Sigmoid colon (tissue), 7 donors: Measurements from ENCODE around the gene CHPF2. TPM values are rescaled to one million over a fixed set of nuclear protein-coding genes. Genes with fewer than 3 reads are reported as not detected.

Experiments used
- DNase-seq: peaks from one replicate; pipeline ENCODE4 v3.0.0-alpha.2; 2019
- H3K27ac ChIP-seq, 4 donors: fragments of 200-600 bp; sonication (generic); one replicate each; pipeline ENCODE4 v1.5.1; 2016 to 2019; ENCODE audit warnings: mild to moderate bottlenecking in 1 of 4
- H3K27me3 ChIP-seq, 3 donors: fragments of 200-600 bp; sonication (generic); one replicate each; pipeline ENCODE4 v1.5.1; 2019; ENCODE audit warnings: mild to moderate bottlenecking in 1 of 3
- H3K36me3 ChIP-seq, 4 donors: fragments of 200-600 bp; sonication (generic); one replicate each; pipeline ENCODE4 v1.5.1; 2016 to 2019
- H3K4me1 ChIP-seq, 4 donors: fragments of 200-600 bp; sonication (generic); one replicate each; pipeline ENCODE4 v1.5.1; 2017 to 2019
- H3K4me3 ChIP-seq, 4 donors: fragments of 200-600 bp; sonication (generic); one replicate each; pipeline ENCODE4 v1.5.1; 2017 to 2019; ENCODE audit warnings: mild to moderate bottlenecking in 2 of 4, moderate library complexity in 1 of 4
- H3K9me3 ChIP-seq, 4 donors: fragments of 200-600 bp in 3 of 4; sonication (generic) in 3 of 4; one replicate each; pipeline versions ENCODE4 v1.5.1 to v1.6.1; 2013 to 2019
- EP300 ChIP-seq, 4 donors: sonication (generic); formaldehyde crosslinking; IDR thresholded peaks; one replicate each; pipeline ENCODE4 v1.6.1; 2017; ENCODE audit warnings: antibody characterized with exemption in 4 of 4
- POLR2A ChIP-seq, 2 donors: fragments of 450-650 bp; IDR thresholded peaks; one replicate each; pipeline ENCODE4 v1.6.1; 2016; ENCODE audit warnings: antibody characterized with exemption in 2 of 2, mild to moderate bottlenecking in 2 of 2, moderate library complexity in 2 of 2
- POLR2AphosphoS5 ChIP-seq, 4 donors: sonication (generic); formaldehyde crosslinking; IDR thresholded peaks; one replicate each; pipeline ENCODE4 v1.6.1; 2017; ENCODE audit warnings: antibody characterized with exemption in 4 of 4
- WGBS, 2 donors: extraction: QIAGEN DNeasy Blood & Tissue Kit; methylation state at CpG; one replicate each; pipeline ENCODE4 v1.1.7; 2013; 5-methylcytosine and 5-hydroxymethylcytosine counted together
- intact Hi-C: fragments of 100-400 bp; cut with DNase I; formaldehyde crosslinking; loops from one replicate; pipeline ENCODE4 v1.15.1; 2023
- polyA plus RNA-seq, 3 donors: library from polyadenylated mRNA; stranded (reverse); fragments of 200-250 nt; gene quantifications; one replicate each; pipeline ENCODE4 v1.2.3, GENCODE V29; 2013
- total RNA-seq, 4 donors: library from RNA; depleted of rRNA; stranded (reverse); fragments of >200 nt; gene quantifications; one replicate each; pipeline ENCODE4 v1.1.0, GENCODE V29; 2016
- TF ChIP-seq, protein P1 (sequence below), 4 experiments: fragments of 450-650 bp in 3 of 4; fragments of 200-600 bp in 1 of 4; IDR thresholded peaks; one replicate each; pipeline ENCODE4 v1.5.1; 2016 to 2019; ENCODE audit warnings: antibody characterized with exemption in 4 of 4, mild to moderate bottlenecking in 3 of 4, moderate library complexity in 2 of 4
- donor health status: healthy with polysubstance abuse.
- donor health status: Bipolar disorder and iron deficiency.
- donor health status: healthy.

The CHPF2 gene
- total and polyA plus RNA-seq, 7 donors, result 5.4 to 36.3 (median 16.4) TPM

- H3K27me3 ChIP-seq, result no peaks in the 10 kb centered on the region
- DNase-seq, result no peak
- H3K36me3 ChIP-seq, result peaks cover 30 to 55% (median 38%) of the 10 kb centered on the region in 4 donors
Observed at GRCh38 chr7:151212626-151213025, 19.7 kb upstream of the CHPF2 start.

DNA sequence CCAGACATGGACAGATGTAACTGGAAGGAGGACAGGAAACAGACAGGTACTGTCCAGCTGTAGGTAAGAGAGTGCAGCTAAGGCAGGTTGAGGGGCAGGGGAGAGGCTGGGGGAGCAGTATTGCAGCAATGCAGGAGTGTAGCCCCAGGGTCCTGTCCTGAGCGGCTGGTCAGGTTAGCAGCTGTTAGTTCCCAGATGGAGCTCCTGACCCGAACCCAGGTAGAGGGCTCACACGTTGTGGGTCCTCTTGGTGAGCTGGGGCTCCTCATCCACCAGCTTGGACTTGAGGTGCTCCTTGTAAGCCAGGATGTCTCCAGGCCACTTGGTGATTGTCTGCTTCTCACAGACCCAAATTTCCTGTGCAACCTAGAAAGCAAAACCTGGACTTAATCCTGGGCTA, 18.5 kb upstream of the CHPF2 start:
- no peak overlapping the region for H3K4me3 ChIP-seq
- H3K36me3 ChIP-seq, result peaks cover 42 to 67% (median 50%) of the 10 kb centered on the region in 4 donors
- 84 to 92% methylated on average over 3 of the region's 3 CpGs for WGBS, 2 donors
- no peak overlapping the region for H3K27ac ChIP-seq
- intact Hi-C loops, result no loop called here
- no peaks in the 10 kb centered on the region for H3K4me1 ChIP-seq
- no peaks in the 10 kb centered on the region for H3K9me3 ChIP-seq
- H3K27me3 ChIP-seq, result no peaks in the 10 kb centered on the region
- TF ChIP-seq, protein P1, sequence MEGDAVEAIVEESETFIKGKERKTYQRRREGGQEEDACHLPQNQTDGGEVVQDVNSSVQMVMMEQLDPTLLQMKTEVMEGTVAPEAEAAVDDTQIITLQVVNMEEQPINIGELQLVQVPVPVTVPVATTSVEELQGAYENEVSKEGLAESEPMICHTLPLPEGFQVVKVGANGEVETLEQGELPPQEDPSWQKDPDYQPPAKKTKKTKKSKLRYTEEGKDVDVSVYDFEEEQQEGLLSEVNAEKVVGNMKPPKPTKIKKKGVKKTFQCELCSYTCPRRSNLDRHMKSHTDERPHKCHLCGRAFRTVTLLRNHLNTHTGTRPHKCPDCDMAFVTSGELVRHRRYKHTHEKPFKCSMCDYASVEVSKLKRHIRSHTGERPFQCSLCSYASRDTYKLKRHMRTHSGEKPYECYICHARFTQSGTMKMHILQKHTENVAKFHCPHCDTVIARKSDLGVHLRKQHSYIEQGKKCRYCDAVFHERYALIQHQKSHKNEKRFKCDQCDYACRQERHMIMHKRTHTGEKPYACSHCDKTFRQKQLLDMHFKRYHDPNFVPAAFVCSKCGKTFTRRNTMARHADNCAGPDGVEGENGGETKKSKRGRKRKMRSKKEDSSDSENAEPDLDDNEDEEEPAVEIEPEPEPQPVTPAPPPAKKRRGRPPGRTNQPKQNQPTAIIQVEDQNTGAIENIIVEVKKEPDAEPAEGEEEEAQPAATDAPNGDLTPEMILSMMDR (IDR thresholded peaks at IDR 0.05), result no peak
- TF ChIP-seq POLR2AphosphoS5 (IDR thresholded peaks at IDR 0.05) (no peak), EP300 (IDR thresholded peaks at IDR 0.05) (no peak), POLR2A (IDR thresholded peaks at IDR 0.05) (no peak)
- no peak for DNase-seq

More at GRCh38 chr7:151212626-151213025, 19.7 kb upstream of the CHPF2 start:
- Histone ChIP-seq H3K4me3 (no peak overlapping the region), H3K27ac (no peak overlapping the region), H3K9me3 (no peaks in the 10 kb centered on the region), H3K4me1 (no peaks in the 10 kb centered on the region)
- no peak for TF ChIP-seq POLR2AphosphoS5 (IDR thresholded peaks at IDR 0.05)
- no peak for TF ChIP-seq EP300 (IDR thresholded peaks at IDR 0.05)
- TF ChIP-seq, protein P1 (IDR thresholded peaks at IDR 0.05), result no peak
- TF ChIP-seq POLR2A (IDR thresholded peaks at IDR 0.05), result no peak
- intact Hi-C loops, result no loop called here
- WGBS, 2 donors, result 79 to 93% methylated on average over 5 of the region's 5 CpGs

GRCh38 chr7:151215396-151215795, 16.9 kb upstream of the CHPF2 start:
- intact Hi-C loops, result no loop called here
- H3K36me3 ChIP-seq, result peaks cover 55 to 82% (median 58%) of the 10 kb centered on the region in 4 donors
- no peaks in the 10 kb centered on the region for H3K27me3 ChIP-seq
- no peak for TF ChIP-seq EP300 (IDR thresholded peaks at IDR 0.05)
- TF ChIP-seq POLR2A (IDR thresholded peaks at IDR 0.05), result no peak
- TF ChIP-seq, protein P1 (IDR thresholded peaks at IDR 0.05), result no peak
- no peak overlapping the region for H3K4me3 ChIP-seq
- no peak for DNase-seq
- 52 to 87% methylated on average over 5 of the region's 5 CpGs for WGBS, 2 donors
- no peaks in the 10 kb centered on the region for H3K9me3 ChIP-seq
- no peak overlapping the region for H3K27ac ChIP-seq
- H3K4me1 ChIP-seq, result no peaks in the 10 kb centered on the region

- TF ChIP-seq, protein P1 (IDR thresholded peaks at IDR 0.05), result no peak
- TF ChIP-seq POLR2AphosphoS5 (IDR thresholded peaks at IDR 0.05) (no peak), POLR2A (IDR thresholded peaks at IDR 0.05) (no peak), EP300 (IDR thresholded peaks at IDR 0.05) (no peak)
- H3K9me3 ChIP-seq, result no peaks in the 10 kb centered on the region
- H3K27me3 ChIP-seq, result no peaks in the 10 kb centered on the region
- 90 to 95% methylated on average over 9 of the region's 9 CpGs for WGBS, 2 donors
- H3K36me3 ChIP-seq, result peaks cover 67 to 100% (median 72%) of the 10 kb centered on the region in 4 donors
- DNase-seq, result no peak
- H3K27ac ChIP-seq, result no peak overlapping the region
- intact Hi-C loops, result no loop called here
- H3K4me1 ChIP-seq, result no peaks in the 10 kb centered on the region
- no peak overlapping the region for H3K4me3 ChIP-seq
Observed at GRCh38 chr7:151218170-151218569, 14.1 kb upstream of the CHPF2 start.

- no peak for DNase-seq
- peaks cover 32 to 68% (median 42%) of the 10 kb centered on the region in 4 donors for H3K36me3 ChIP-seq
- H3K4me3 ChIP-seq, result no peak overlapping the region
- intact Hi-C loops, result no loop called here
- no peak for TF ChIP-seq POLR2A (IDR thresholded peaks at IDR 0.05)
- TF ChIP-seq, protein P1 (IDR thresholded peaks at IDR 0.05), result no peak
- whole genome bisulfite sequencing, 2 donors, result 96 to 97% methylated on average over 14 of the region's 14 CpGs
- H3K27ac ChIP-seq, result no peak overlapping the region
- H3K9me3 ChIP-seq, result no peaks in the 10 kb centered on the region
- H3K27me3 ChIP-seq, result no peaks in the 10 kb centered on the region
- peaks cover 0 to 28% (median 20%) of the 10 kb centered on the region in 4 donors for H3K4me1 ChIP-seq
Observed at GRCh38 chr7:151223728-151224127, 8.6 kb upstream of the CHPF2 start.
